Vagina (tissue), 2 donors: ENCODE measurements around the gene RAP1GDS1. TPM values are rescaled to one million over a fixed set of nuclear protein-coding genes. Genes with fewer than 3 reads are reported as not detected.

Experiments
- DNase-seq, 2 donors: peaks; one replicate each; pipeline ENCODE4 v3.0.0-alpha.2; 2017; ENCODE audit errors: extremely low spot score in 2 of 2
- H3K27ac ChIP-seq: fragments of 200-600 bp; sonication (generic); one replicate; pipeline ENCODE4 v1.5.1; 2019
- H3K27me3 ChIP-seq: fragments of 200-600 bp; sonication (generic); one replicate; pipeline ENCODE4 v1.5.1; 2019
- H3K36me3 ChIP-seq, 2 donors: fragments of 200-600 bp; sonication (generic); one replicate each; pipeline ENCODE4 v1.5.1; 2017 to 2019
- H3K4me1 ChIP-seq: fragments of 200-600 bp; sonication (generic); one replicate; pipeline ENCODE4 v1.5.1; 2019
- H3K4me3 ChIP-seq, 2 donors: fragments of 200-600 bp; sonication (generic); 1 replicate in 1 of 2; 2 replicates in 1 of 2; pipeline ENCODE4 v1.5.1; 2016 to 2019
- H3K9me3 ChIP-seq: fragments of 200-600 bp; sonication (generic); one replicate; pipeline ENCODE4 v1.5.1; 2019
- CTCF ChIP-seq, 3 experiments: fragments of 450-650 bp in 2 of 3; fragments of 200-600 bp in 1 of 3; sonication (generic) in 1 of 3; IDR thresholded peaks; one replicate each; pipeline ENCODE4 v1.5.1; 2017 to 2019; ENCODE audit warnings: antibody characterized with exemption in 3 of 3, mild to moderate bottlenecking in 2 of 3, moderate library complexity in 2 of 3
- POLR2A ChIP-seq, 2 donors: fragments of 450-650 bp; IDR thresholded peaks; one replicate each; pipeline ENCODE4 v1.6.1; 2017; ENCODE audit warnings: antibody characterized with exemption in 2 of 2, mild to moderate bottlenecking in 2 of 2, moderate library complexity in 2 of 2
- POLR2AphosphoS5 ChIP-seq, 2 donors: sonication (generic); formaldehyde crosslinking; IDR thresholded peaks; one replicate each; pipeline ENCODE4 v1.9.0; 2017; ENCODE audit warnings: antibody characterized with exemption in 2 of 2, mild to moderate bottlenecking in 2 of 2, low read depth in 1 of 2; ENCODE audit not compliant: insufficient read depth in 1 of 2
- intact Hi-C: fragments of 100-400 bp; cut with DNase I; formaldehyde crosslinking; loops from one replicate; pipeline ENCODE4 v1.15.1; 2023
- total RNA-seq: library from RNA; depleted of rRNA; stranded (reverse); fragments of >200 nt; gene quantifications from one replicate; pipeline ENCODE4 v1.2.3, GENCODE V29; 2016

The RAP1GDS1 gene
- total RNA-seq, 1 donor from 2014 or later, result 16.0 TPM

- no peaks in the 10 kb centered on the region for H3K36me3 ChIP-seq
- no peaks in the 10 kb centered on the region for H3K27me3 ChIP-seq
- TF ChIP-seq CTCF (IDR thresholded peaks at IDR 0.05), result no peak
- TF ChIP-seq POLR2A (IDR thresholded peaks at IDR 0.05), result no peak
- TF ChIP-seq POLR2AphosphoS5 (IDR thresholded peaks at IDR 0.05; ENCODE audit: insufficient read depth in 1 of 2, low read depth in 1 of 2), result no peak
- intact Hi-C loops, result no loop called here
- H3K4me3 ChIP-seq, result no peak overlapping the region
- DNase-seq, result no peak
- no peaks in the 10 kb centered on the region for H3K9me3 ChIP-seq
- H3K27ac ChIP-seq, result no peak overlapping the region
- H3K4me1 ChIP-seq, result peaks cover 8% of the 10 kb centered on the region
These were observed 229.1 kb downstream of the RAP1GDS1 start for GRCh38 chr4:98490251-98490650.

GRCh38 chr4:98491899-98492559, 230.8 kb downstream of the RAP1GDS1 start:
- no peak for TF ChIP-seq POLR2AphosphoS5 (IDR thresholded peaks at IDR 0.05; ENCODE audit: insufficient read depth in 1 of 2, low read depth in 1 of 2)
- no peak for TF ChIP-seq CTCF (IDR thresholded peaks at IDR 0.05)
- no peak for TF ChIP-seq POLR2A (IDR thresholded peaks at IDR 0.05)
- H3K27me3 ChIP-seq, result no peaks in the 10 kb centered on the region
- intact Hi-C loops, result no loop called here
- no peaks in the 10 kb centered on the region for H3K9me3 ChIP-seq
- no peak overlapping the region for H3K27ac ChIP-seq
- no peak overlapping the region for H3K4me3 ChIP-seq
- H3K36me3 ChIP-seq, result no peaks in the 10 kb centered on the region
- no peak for DNase-seq
- H3K4me1 ChIP-seq, result peaks cover 8% of the 10 kb centered on the region

GRCh38 chr4:98493296-98493695, 232.1 kb downstream of the RAP1GDS1 start:
- Histone ChIP-seq H3K27me3 (no peaks in the 10 kb centered on the region), H3K27ac (no peak overlapping the region), H3K4me1 (peaks cover 8% of the 10 kb centered on the region), H3K9me3 (no peaks in the 10 kb centered on the region), H3K36me3 (no peaks in the 10 kb centered on the region), H3K4me3 (no peak overlapping the region)
- intact Hi-C loops, result no loop called here
- no peak for DNase-seq
- TF ChIP-seq POLR2A (IDR thresholded peaks at IDR 0.05), result no peak

Other genes with a start within 250 kb of the RAP1GDS1 start
- not detected for gene STPG2, start 117.9 kb upstream of the RAP1GDS1 start, total RNA-seq